Measurements from ENCODE around the gene SOCS6.

DNA sequence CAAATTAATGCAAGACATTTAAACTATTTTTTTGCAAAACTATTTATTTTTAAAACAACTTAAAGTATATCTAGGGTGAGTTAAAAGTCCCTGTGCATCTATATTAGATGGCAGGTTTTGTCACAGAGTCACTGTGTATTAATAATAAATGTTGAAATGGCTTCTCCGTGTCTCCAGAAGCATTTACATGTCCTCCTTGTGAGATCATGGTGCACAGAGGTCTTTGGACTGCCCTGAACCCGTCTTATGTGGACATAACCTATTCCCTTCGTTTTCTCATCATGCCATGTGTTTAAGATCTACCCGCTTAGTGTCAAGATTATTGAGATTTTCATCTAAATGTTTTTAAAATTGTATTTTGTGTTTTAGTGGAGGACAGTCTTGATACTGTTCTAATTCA lies 39.3 kb downstream of the SOCS6 start:
- TF ChIP-seq CTCF (conservative IDR thresholded peaks at IDR 0.05 in 1 of 2, IDR thresholded peaks at IDR 0.05 in 1 of 2; ENCODE audit: extremely low read depth in 1 of 2, insufficient read depth in 1 of 2, low read depth in 1 of 2, low read length in 2 of 2), result no peak
- TF ChIP-seq EZH2 (IDR thresholded peaks at IDR 0.05; ENCODE audit: borderline replicate concordance, low read length), result no peak
